Peyer's patch (tissue), 4 donors: Measurements from ENCODE around the gene MAGI2. TPM values are rescaled to one million over a fixed set of nuclear protein-coding genes. Genes with fewer than 3 reads are reported as not detected.

Experiments
- DNase-seq, 3 donors: peaks; one replicate each; pipeline ENCODE4 v3.0.0-alpha.2; 2017 to 2019
- H3K27ac ChIP-seq, 4 donors: fragments of 200-600 bp; sonication (generic); one replicate each; pipeline ENCODE4 v1.5.1; 2016 to 2019
- H3K27me3 ChIP-seq, 2 donors: fragments of 200-600 bp; sonication (generic); one replicate each; pipeline ENCODE4 v1.5.1; 2019
- H3K36me3 ChIP-seq, 3 donors: fragments of 200-600 bp; sonication (generic); one replicate each; pipeline ENCODE4 v1.5.1; 2016 to 2019
- H3K4me1 ChIP-seq, 4 donors: fragments of 200-600 bp; sonication (generic); one replicate each; pipeline ENCODE4 v1.5.1; 2016 to 2019
- H3K4me3 ChIP-seq, 4 donors: fragments of 200-600 bp; sonication (generic); 1 replicate in 3 of 4; 2 replicates in 1 of 4; pipeline ENCODE4 v1.5.1; 2016 to 2019; ENCODE audit warnings: mild to moderate bottlenecking in 1 of 4
- H3K9me3 ChIP-seq, 4 donors: fragments of 200-600 bp; sonication (generic); one replicate each; pipeline ENCODE4 v1.5.1; 2016 to 2019; ENCODE audit warnings: mild to moderate bottlenecking in 1 of 4
- CTCF ChIP-seq, 6 experiments: fragments of 450-650 bp in 4 of 6; fragments of 200-600 bp in 2 of 6; sonication (generic) in 1 of 6; IDR thresholded peaks; one replicate each; pipeline ENCODE4 v1.5.1; 2017 to 2019; ENCODE audit warnings: antibody characterized with exemption in 6 of 6, mild to moderate bottlenecking in 3 of 6, moderate library complexity in 1 of 6
- POLR2A ChIP-seq, 2 donors: fragments of 450-650 bp; IDR thresholded peaks; one replicate each; pipeline ENCODE4 v1.5.1; 2017; ENCODE audit warnings: antibody characterized with exemption in 2 of 2, mild to moderate bottlenecking in 2 of 2, moderate library complexity in 2 of 2
- total RNA-seq, 4 donors: library from RNA; depleted of rRNA; stranded (reverse); fragments of >200 nt; gene quantifications; one replicate each; pipeline ENCODE4 v1.1.0, GENCODE V29; 2016

MAGI2 gene
- total RNA-seq, 4 donors from 2014 or later, result 1.6 to 12.4 (median 2.8) TPM

- Histone ChIP-seq H3K27me3 (no peaks in the 10 kb centered on the region), H3K4me1 (no peaks in the 10 kb centered on the region), H3K9me3 (no peaks in the 10 kb centered on the region), H3K27ac (no peak overlapping the region), H3K4me3 (no peak overlapping the region), H3K36me3 (no peaks in the 10 kb centered on the region)
- no peak for DNase-seq
- TF ChIP-seq POLR2A (IDR thresholded peaks at IDR 0.05), result no peak
- TF ChIP-seq CTCF (IDR thresholded peaks at IDR 0.05), result no peak
Measured at GRCh38 chr7:79425665-79426064, 27.8 kb downstream of the MAGI2 start.

- TF ChIP-seq POLR2A (IDR thresholded peaks at IDR 0.05), result no peak
- no peak for TF ChIP-seq CTCF (IDR thresholded peaks at IDR 0.05)
- no peaks in the 10 kb centered on the region for H3K4me1 ChIP-seq
- H3K27ac ChIP-seq, result no peak overlapping the region
- no peak for DNase-seq
- H3K36me3 ChIP-seq, result no peaks in the 10 kb centered on the region
- H3K27me3 ChIP-seq, result no peaks in the 10 kb centered on the region
- H3K4me3 ChIP-seq, result no peak overlapping the region
- H3K9me3 ChIP-seq, result no peaks in the 10 kb centered on the region
Measured at GRCh38 chr7:79421751-79422150, 31.7 kb downstream of the MAGI2 start.

GRCh38 chr7:79420464-79420863, 33.0 kb downstream of the MAGI2 start:
- H3K9me3 ChIP-seq, result no peaks in the 10 kb centered on the region
- no peaks in the 10 kb centered on the region for H3K36me3 ChIP-seq
- DNase-seq, result no peak
- H3K27me3 ChIP-seq, result no peaks in the 10 kb centered on the region
- no peak for TF ChIP-seq CTCF (IDR thresholded peaks at IDR 0.05)
- no peak for TF ChIP-seq POLR2A (IDR thresholded peaks at IDR 0.05)
- H3K4me1 ChIP-seq, result no peaks in the 10 kb centered on the region
- H3K4me3 ChIP-seq, result no peak overlapping the region
- H3K27ac ChIP-seq, result no peak overlapping the region

- Histone ChIP-seq H3K4me3 (no peak overlapping the region), H3K27me3 (no peaks in the 10 kb centered on the region), H3K4me1 (no peaks in the 10 kb centered on the region), H3K27ac (no peak overlapping the region), H3K36me3 (no peaks in the 10 kb centered on the region), H3K9me3 (no peaks in the 10 kb centered on the region)
- TF ChIP-seq CTCF (IDR thresholded peaks at IDR 0.05) (no peak), POLR2A (IDR thresholded peaks at IDR 0.05) (no peak)
- no peak for DNase-seq
Measured at GRCh38 chr7:79414910-79415309, 38.6 kb downstream of the MAGI2 start.

GRCh38 chr7:79412915-79413314, 40.6 kb downstream of the MAGI2 start:
- Histone ChIP-seq H3K27me3 (no peaks in the 10 kb centered on the region), H3K36me3 (no peaks in the 10 kb centered on the region), H3K4me3 (no peak overlapping the region), H3K4me1 (no peaks in the 10 kb centered on the region), H3K27ac (no peak overlapping the region), H3K9me3 (no peaks in the 10 kb centered on the region)
- TF ChIP-seq POLR2A (IDR thresholded peaks at IDR 0.05), result no peak
- no peak for TF ChIP-seq CTCF (IDR thresholded peaks at IDR 0.05)
- DNase-seq, result no peak

GRCh38 chr7:79412438-79412837, 41.0 kb downstream of the MAGI2 start:
- H3K27me3 ChIP-seq, result no peaks in the 10 kb centered on the region
- TF ChIP-seq POLR2A (IDR thresholded peaks at IDR 0.05) (no peak), CTCF (IDR thresholded peaks at IDR 0.05) (no peak)
- DNase-seq, result no peak
- no peaks in the 10 kb centered on the region for H3K36me3 ChIP-seq
- no peaks in the 10 kb centered on the region for H3K9me3 ChIP-seq
- no peaks in the 10 kb centered on the region for H3K4me1 ChIP-seq
- no peak overlapping the region for H3K4me3 ChIP-seq
- no peak overlapping the region for H3K27ac ChIP-seq
